KBM-7 (cell line): ENCODE data around the gene SAP25.
A peak's percentile ranks its signal among the peaks of the same experiment; 100 is the strongest.
"Not testable (repeated sequence)": the region's sequence is repeated elsewhere in the genome, so short reads cannot be mapped to it uniquely, and the experiment has no call there.

Experiments
- DNase-seq: peaks from one replicate; pipeline ENCODE4 v3.0.0-alpha.2; 2015
- in situ Hi-C: fragments of 300-500 bp; cut with MboI; formaldehyde crosslinking; loops from 2 replicates; pipeline ENCODE4 v1.14.3; 2020; ENCODE audit warnings: low sequenced_read_pairs, low pct_unique_long_range_greater_than_20kb, mixed read lengths

SAP25 gene

DNA sequence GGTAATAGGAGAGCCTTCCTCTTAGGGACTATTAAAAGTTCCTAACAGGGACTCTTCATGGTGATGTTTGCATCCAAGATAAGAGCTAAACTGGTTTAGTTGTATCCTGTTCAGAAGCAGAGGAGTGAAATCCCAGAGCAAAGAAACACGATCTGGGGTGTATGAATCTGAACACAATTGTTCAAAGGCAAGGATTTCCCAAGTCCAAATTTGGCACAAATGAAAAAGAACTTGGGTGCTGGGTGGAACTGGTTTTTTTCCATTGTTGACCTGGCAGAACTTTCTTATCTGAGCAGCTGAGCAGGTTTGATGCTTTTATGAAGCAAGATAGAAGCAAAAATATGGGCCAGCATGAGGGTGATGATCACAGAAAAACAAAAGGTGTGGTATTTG, 28.7 kb downstream of the SAP25 start:
- in situ Hi-C loops, result loop anchor here (10.0 kb wide), 1 partner anchor 70 kb away; the partner anchor contains the start of gene TSC22D4
- DNase-seq, result no peak

DNA sequence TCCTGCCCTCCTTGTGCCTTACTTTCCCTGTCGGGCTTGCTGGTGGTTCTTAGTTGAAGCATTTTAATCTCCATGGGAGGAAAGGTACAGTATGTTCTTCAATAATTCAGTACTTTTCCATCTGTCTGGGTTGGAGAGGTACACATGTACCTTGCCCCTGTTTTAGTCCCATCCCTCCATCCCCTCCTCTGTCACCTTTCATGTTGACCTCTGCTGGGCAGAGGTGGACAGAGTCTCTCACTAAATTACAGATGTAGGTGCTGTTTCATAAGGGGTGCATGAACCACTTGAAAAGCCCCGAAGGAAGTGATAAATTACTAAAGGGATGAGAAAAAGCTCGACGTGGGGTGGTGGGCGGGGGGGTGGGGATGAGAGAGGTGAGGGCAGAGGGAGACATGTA, 29.3 kb downstream of the SAP25 start:
- in situ Hi-C loops, result loop anchor here (10.0 kb wide), 1 partner anchor 70 kb away; the partner anchor contains the start of gene TSC22D4
- no peak for DNase-seq

DNA sequence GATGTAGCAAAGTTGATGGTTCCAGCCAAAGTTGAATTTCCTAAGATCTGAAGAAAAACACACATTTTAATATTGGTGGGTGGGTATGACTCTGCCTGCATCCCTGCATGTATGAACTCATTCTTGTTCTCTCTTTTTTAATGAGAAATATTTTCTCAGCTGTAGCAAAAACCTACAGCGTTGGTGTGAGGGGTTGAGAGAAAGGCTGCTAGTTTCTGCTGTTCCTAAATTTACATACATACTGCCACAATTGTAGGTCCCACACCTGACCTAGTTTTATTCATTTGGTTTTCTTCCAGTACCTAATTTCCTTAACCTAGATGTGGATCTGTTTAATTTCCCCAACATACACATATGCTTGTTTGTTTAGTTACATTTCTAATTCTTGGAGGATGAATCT, 30.1 kb downstream of the SAP25 start:
- in situ Hi-C loops, result loop anchor here (10.0 kb wide), 1 partner anchor 69 kb away; the partner anchor contains the start of gene TSC22D4
- no peak for DNase-seq

DNA sequence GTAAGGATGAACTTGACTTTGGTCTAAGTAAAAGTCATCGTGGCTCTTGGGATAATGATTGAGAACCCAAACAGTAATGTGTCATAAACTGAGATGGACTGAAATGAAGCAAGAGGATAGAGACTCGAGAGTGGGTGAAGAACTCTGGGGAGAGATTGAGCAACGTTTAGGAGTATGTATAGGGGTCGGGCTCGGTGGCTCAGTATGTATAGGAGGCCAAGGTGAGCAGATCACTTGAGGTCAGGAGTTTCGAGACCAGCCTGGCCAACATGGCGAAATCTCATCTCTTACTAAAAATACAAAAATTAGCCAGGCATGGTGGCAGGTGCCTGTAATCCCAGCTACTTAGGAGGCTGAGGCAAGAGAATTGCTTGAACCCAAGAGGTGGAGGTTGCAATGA, 32.4 kb downstream of the SAP25 start:
- DNase-seq, result not testable (repeated sequence)
- in situ Hi-C loops, result loop anchor here (10.0 kb wide), 1 partner anchor 67 kb away; the partner anchor contains the start of gene TSC22D4

DNA sequence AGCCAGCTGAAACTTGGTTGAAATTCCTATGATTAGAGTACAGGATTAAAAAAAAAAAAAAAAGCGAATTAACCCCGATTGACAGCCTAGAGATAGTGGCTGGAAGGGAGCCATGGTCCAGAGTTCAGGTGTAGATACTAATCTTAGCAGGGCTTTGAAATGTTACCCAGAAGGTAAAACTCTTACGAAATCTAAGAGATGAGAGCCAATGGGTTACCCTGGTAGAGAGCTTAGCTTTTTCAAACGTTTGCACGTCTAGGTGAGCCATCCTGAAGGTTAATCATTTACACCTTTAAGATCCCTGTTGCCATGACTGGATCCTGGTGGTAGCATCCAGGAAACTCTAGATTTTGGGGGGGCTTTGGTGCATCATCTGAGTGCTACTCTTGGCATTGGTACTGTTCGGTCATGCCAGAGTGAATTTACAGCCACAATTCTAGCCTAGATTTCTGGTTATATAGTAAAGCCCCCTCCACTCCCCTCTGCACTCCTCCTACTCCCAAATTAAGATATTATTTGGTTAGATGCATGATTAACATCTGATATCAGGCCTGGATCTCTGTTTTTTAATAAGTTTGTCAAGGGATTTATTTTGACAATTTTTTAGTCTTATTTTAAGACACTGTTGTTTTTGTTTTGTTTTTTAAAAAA, 33.5 kb downstream of the SAP25 start:
- in situ Hi-C loops, result loop anchor here (10.0 kb wide), 1 partner anchor 65 kb away; the partner anchor contains the start of gene TSC22D4
- no peak for DNase-seq

DNA sequence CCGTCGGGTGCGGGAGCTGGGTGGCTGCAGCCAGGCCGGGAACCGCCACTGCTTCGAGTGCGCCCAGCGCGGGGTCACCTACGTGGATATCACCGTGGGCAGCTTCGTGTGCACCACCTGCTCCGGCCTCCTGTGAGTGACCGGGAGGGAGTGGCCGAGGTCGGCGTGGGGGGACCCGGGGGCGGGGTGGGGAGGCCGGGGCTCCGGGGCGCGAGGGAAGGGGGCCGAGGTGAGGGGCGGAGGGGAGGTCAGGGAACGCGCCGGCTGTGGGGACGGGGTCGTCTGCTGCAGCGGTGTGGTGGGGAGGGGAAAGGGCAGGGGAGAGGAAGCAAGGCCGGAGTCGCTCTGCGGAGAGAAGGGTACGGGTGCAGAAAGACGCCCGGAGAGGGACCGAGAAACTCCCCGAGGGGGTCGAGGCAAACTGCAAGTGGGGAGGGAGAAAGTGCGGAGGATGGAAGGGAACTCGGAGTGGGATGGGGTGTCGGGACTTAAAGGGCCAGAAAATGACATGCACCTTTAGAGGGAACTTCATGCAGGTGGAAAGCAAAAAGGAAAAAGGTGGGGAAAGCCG, 34.2 kb downstream of the SAP25 start:
- DNase-seq, result peak; percentile 15
- in situ Hi-C loops, result loop anchor here (10.0 kb wide), 1 partner anchor 65 kb away; the partner anchor contains the start of gene TSC22D4

DNA sequence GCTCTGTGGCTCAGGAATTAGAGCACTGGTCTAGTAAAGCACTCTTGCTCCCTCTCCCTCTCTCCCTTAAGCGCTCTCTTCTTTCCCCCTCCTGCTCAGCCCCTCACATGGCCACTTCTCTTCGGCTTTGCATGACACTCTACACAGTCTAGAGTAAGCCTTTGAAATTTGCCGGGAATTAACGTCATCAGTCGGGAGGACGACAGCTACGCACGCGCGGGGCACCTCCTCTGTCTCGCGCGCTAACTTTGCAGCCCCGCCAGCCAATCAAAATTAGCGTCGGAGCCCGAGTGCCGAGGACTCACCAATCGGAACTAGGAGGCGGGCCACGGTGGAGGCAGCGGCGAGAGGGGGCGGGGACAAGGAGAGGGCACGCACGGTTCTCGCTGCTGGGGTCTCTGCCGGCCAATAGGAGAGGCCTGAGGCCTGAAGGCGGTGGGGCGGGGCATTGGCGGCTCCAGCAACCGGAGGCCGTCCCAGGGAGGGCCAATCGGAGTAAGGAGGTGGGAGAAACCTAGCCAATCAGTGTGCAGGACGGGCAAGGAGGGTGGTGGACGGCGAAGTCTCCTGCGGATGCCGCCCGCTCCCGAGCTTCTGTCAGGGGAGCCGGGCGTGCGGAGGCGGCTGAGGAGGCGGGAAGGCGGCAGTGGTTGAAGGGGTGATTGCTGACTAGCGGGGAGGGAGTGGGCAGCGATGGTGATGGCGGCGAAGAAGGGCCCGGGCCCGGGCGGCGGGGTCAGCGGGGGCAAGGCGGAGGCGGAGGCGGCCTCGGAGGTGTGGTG, 34.9 kb downstream of the SAP25 start, which contains the start of gene AGFG2:
Gene AGFG2 (plus strand): TSS at position 550 of the 782 bp plus-strand sequence. CDS start 144 bp downstream, at position 694.
- DNase-seq, result peak; percentile 100
- in situ Hi-C loops, result no loop called here

DNA sequence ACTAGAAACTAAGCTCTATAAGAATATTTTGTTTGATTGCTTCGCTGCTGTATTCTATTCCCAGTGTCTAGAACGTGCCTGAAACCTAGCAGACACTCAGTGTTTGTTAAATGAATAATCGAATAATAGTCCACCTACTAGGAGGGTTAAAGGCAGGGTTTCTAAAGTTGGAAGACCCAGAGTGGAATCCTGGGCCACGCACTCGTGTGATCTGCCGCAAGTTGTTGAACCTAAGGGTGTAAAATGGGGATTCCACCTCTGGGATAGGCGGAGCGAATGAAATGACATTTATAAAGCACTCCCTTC, 35.4 kb downstream of the SAP25 start:
- in situ Hi-C loops, result no loop called here
- DNase-seq, result peak; percentile 11

DNA sequence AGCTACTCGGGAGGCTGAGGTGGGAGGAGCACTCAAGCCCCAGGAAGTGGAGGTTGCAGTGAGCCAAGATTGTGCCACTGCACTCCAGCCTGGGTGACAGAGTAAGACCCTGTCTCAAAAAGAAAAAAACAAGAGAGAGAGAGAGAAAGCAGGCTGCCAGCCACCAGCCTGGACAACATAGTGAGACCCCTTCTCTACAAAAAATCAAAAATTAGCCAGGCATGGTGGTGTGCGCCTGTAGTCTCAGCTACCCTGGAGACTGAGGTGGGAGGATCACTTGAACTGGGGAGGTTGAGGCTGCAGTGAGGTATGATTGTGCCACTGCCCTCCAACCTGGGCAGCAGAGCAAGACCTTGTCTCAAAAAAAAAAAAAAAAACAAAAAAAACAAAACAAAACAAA, 37.0 kb downstream of the SAP25 start:
- DNase-seq, in situ Hi-C loops: not testable (repeated sequence)

DNA sequence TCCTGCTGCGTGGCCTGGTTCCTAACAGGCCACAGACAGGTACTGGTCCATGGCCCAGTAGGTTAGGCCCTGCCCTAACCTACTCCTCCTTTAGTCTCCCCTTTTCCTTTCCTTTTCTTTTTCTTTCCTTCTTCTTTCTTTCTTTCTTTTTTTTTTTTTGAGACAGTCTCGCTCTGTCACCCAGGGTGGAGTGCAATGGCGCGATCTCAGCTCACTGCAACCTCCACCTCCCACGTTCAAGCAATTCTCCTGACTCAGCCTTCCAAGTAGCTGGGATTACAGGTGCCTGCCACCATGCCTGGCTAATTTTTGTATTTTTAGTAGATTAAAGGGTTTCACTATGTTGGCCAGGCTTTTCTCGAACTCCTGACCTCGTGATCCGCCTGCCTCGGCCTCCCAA, 37.7 kb downstream of the SAP25 start:
- in situ Hi-C loops, DNase-seq: not testable (repeated sequence)

DNA sequence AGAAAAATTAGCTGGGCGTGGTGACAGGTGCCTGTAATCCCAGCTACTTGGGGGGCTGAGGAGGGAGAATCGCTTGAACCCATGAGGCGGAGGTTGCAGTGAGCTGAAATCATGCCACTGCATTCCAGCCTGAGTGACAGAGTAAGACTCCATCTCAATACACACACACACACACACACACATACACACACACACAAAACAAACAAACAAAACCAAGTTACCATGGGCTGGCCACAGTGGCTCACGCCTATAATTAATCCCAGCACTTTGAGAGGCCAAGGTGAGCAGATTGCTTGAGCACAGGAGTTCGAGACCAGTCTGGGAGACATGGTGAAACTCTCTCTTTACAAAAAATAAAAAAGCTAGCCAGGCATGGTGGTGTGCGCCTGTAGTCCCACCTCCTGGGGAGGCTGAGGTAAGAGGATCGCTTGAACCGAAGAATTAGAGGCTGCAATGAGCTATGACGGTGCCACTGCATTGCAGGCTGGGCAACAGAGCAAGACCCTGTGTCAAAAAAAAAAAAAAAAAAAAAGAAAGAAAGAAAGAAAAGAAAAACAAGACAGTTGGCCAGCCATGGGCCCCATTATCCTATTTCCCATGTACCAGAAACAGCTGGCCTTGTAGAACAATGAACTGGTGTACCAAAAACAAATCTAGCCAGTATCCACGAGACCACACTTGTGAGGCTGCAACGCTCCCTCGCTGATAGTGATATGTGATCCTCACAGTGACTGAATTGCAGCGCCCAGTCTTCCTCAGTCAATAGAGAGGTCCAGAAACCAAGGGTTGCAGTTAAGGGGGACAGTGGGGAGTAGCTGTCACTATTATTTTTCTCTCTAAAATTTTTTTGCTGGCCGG, 41.3 kb downstream of the SAP25 start:
- in situ Hi-C loops, result no loop called here
- no peak for DNase-seq

DNA sequence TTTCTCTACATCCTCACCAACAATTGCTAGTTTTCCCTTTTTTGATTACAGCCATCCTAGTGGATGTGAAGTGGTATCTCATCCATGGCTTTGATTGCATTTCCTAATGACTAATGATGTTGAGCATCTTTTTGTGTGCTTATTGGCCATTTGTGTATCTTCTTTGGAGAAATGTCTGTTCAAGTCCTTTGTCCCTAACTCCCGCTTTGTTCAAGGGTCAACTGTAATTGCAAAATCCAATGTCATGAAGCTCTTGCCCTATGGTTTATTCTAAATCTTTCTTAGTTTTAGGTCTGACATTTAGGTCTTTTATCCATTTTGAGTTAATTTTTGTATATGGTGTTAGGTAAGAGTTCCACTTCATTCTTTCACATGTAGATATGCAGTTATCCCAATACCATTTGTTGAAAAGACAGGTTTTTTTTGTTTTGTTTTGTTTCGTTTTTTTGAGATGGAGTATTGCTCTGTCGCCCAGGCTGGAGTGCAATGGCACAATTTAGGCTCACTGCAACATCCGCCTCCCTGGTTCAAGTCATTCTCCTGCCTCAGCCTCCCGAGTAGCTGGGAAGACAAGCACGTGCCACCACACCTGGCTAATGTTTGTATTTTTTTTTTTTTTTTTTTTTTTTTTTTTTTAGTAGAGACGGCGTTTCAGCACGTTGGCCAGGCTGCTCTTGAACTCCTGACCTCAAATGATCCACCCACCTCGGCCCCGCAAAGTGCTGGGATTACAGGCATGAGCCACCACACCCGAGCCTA, 45.4 kb downstream of the SAP25 start:
- in situ Hi-C loops, DNase-seq: not testable (repeated sequence)

DNA sequence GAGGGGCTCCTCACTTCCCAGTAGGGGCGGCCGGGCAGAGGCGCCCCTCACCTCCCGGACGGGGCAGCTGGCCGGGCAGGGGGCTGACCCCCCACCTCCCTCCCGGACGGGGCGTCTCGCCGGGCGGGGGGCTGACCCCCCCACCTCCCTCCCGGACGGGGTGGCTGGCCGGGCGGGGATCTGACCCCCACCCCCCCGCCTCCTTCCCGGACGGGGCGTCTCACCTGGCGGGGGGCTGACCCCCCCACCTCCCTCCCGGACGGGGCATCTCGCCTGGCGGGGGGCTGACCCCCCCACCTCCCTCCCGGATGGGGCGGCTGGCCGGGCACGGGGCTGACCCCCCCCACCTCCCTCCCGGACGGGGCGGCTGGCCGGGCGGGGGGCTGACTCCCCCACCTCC, 50.5 kb downstream of the SAP25 start:
- DNase-seq, in situ Hi-C loops: not testable (repeated sequence)
